Stomach smooth muscle (tissue), 2 donors: ENCODE data around the gene CCDC188.

Source experiments
- H3K27ac ChIP-seq: one replicate; pipeline ENCODE4 v1.7.0; 2013; ENCODE audit warnings: mild to moderate bottlenecking, low read length, inconsistent platforms
- H3K27me3 ChIP-seq, 2 donors: one replicate each; pipeline ENCODE4 v1.7.0; 2013; ENCODE audit warnings: low read length in 2 of 2; ENCODE audit not compliant: insufficient read depth in 2 of 2, control insufficient read depth in 1 of 2
- H3K36me3 ChIP-seq, 2 donors: one replicate each; pipeline ENCODE4 v1.7.0; 2013; ENCODE audit warnings: low read length in 2 of 2; ENCODE audit not compliant: control insufficient read depth in 2 of 2, insufficient read depth in 2 of 2
- H3K4me1 ChIP-seq: one replicate; pipeline ENCODE4 v1.7.0; 2013; ENCODE audit warnings: low read length; ENCODE audit not compliant: control insufficient read depth, insufficient read depth
- H3K4me3 ChIP-seq, 2 donors: one replicate each; pipeline ENCODE4 v1.7.0; 2013; ENCODE audit warnings: low read length in 2 of 2
- H3K9ac ChIP-seq, 2 donors: one replicate each; pipeline ENCODE4 v1.7.0; 2013; ENCODE audit warnings: low read length in 2 of 2, mild to moderate bottlenecking in 1 of 2
- H3K9me3 ChIP-seq, 2 donors: one replicate each; pipeline ENCODE4 v1.7.0; 2013; ENCODE audit warnings: low read length in 2 of 2; ENCODE audit not compliant: control insufficient read depth in 2 of 2
- donor health status: healthy.
- donor health status: Pancreatic carcinoma.

Gene CCDC188

GRCh38 chr22:20150381-20151275 lies at the start of gene CCDC188:
Gene CCDC188 (minus strand): TSS chr22:20151055. CDS start chr22:20150986, 69 bp downstream.
- Histone ChIP-seq H3K9me3 (no peaks in the 10 kb centered on the region), H3K27me3 (peaks cover 0 to 6% of the 10 kb centered on the region in 2 donors), H3K9ac (no peak within 1 kb of the TSS), H3K4me1 (no peaks in the 10 kb centered on the region), H3K27ac (no peak within 1 kb of the TSS), H3K36me3 (no peaks in the 10 kb centered on the region), H3K4me3 (no peak within 1 kb of the TSS)

- Histone ChIP-seq H3K9ac (no peak overlapping the region), H3K27ac (no peak overlapping the region), H3K4me1 (peaks cover 15% of the 10 kb centered on the region), H3K9me3 (no peaks in the 10 kb centered on the region), H3K36me3 (no peaks in the 10 kb centered on the region), H3K27me3 (peaks cover 0 to 3% of the 10 kb centered on the region in 2 donors), H3K4me3 (no peak overlapping the region)
Measured at GRCh38 chr22:20199906-20200305, 49.1 kb upstream of the CCDC188 start.

GRCh38 chr22:20199413-20199842 lies 48.6 kb upstream of the CCDC188 start:
- no peaks in the 10 kb centered on the region for H3K36me3 ChIP-seq
- H3K4me1 ChIP-seq: peaks cover 13% of the 10 kb centered on the region
- H3K4me3 ChIP-seq: no peak overlapping the region
- peaks cover 0 to 3% of the 10 kb centered on the region in 2 donors for H3K27me3 ChIP-seq
- no peak overlapping the region for H3K9ac ChIP-seq
- no peak overlapping the region for H3K27ac ChIP-seq
- no peaks in the 10 kb centered on the region for H3K9me3 ChIP-seq

GRCh38 chr22:20198557-20199319 lies 47.9 kb upstream of the CCDC188 start:
- Histone ChIP-seq H3K4me3 (no peak overlapping the region), H3K9ac (no peak overlapping the region), H3K27ac (no peak overlapping the region), H3K27me3 (peaks cover 0 to 3% of the 10 kb centered on the region in 2 donors), H3K9me3 (no peaks in the 10 kb centered on the region), H3K4me1 (peaks cover 8% of the 10 kb centered on the region), H3K36me3 (no peaks in the 10 kb centered on the region)

- H3K36me3 ChIP-seq: no peaks in the 10 kb centered on the region
- H3K9ac ChIP-seq: no peak overlapping the region
- no peak overlapping the region for H3K4me3 ChIP-seq
- H3K27ac ChIP-seq: no peak overlapping the region
- no peaks in the 10 kb centered on the region for H3K4me1 ChIP-seq
- H3K27me3 ChIP-seq: peaks cover 0 to 3% of the 10 kb centered on the region in 2 donors
- H3K9me3 ChIP-seq: no peaks in the 10 kb centered on the region
Measured at GRCh38 chr22:20197407-20198030, 46.7 kb upstream of the CCDC188 start.

GRCh38 chr22:20196094-20196842 lies 45.4 kb upstream of the CCDC188 start:
- no peaks in the 10 kb centered on the region for H3K4me1 ChIP-seq
- no peaks in the 10 kb centered on the region for H3K27me3 ChIP-seq

GRCh38 chr22:20194681-20195593 lies 44.1 kb upstream of the CCDC188 start:
- Histone ChIP-seq H3K4me3 (no peak overlapping the region), H3K27me3 (no peaks in the 10 kb centered on the region), H3K36me3 (no peaks in the 10 kb centered on the region), H3K4me1 (no peaks in the 10 kb centered on the region), H3K9me3 (no peaks in the 10 kb centered on the region), H3K27ac (no peak overlapping the region), H3K9ac (no peak overlapping the region)

More at GRCh38 chr22:20196094-20196842, 45.4 kb upstream of the CCDC188 start:
- H3K27ac ChIP-seq: no peak overlapping the region
- no peaks in the 10 kb centered on the region for H3K36me3 ChIP-seq
- no peaks in the 10 kb centered on the region for H3K9me3 ChIP-seq
- H3K9ac ChIP-seq: no peak overlapping the region
- H3K4me3 ChIP-seq: no peak overlapping the region

- no peak overlapping the region for H3K27ac ChIP-seq
- no peak overlapping the region for H3K9ac ChIP-seq
- H3K4me3 ChIP-seq: no peak overlapping the region
- H3K9me3 ChIP-seq: no peaks in the 10 kb centered on the region
- H3K36me3 ChIP-seq: no peaks in the 10 kb centered on the region
- H3K4me1 ChIP-seq: no peaks in the 10 kb centered on the region
- no peaks in the 10 kb centered on the region for H3K27me3 ChIP-seq
Measured at GRCh38 chr22:20193761-20194494, 43.1 kb upstream of the CCDC188 start.
